ENCODE data around the gene SPATA2.

DNA sequence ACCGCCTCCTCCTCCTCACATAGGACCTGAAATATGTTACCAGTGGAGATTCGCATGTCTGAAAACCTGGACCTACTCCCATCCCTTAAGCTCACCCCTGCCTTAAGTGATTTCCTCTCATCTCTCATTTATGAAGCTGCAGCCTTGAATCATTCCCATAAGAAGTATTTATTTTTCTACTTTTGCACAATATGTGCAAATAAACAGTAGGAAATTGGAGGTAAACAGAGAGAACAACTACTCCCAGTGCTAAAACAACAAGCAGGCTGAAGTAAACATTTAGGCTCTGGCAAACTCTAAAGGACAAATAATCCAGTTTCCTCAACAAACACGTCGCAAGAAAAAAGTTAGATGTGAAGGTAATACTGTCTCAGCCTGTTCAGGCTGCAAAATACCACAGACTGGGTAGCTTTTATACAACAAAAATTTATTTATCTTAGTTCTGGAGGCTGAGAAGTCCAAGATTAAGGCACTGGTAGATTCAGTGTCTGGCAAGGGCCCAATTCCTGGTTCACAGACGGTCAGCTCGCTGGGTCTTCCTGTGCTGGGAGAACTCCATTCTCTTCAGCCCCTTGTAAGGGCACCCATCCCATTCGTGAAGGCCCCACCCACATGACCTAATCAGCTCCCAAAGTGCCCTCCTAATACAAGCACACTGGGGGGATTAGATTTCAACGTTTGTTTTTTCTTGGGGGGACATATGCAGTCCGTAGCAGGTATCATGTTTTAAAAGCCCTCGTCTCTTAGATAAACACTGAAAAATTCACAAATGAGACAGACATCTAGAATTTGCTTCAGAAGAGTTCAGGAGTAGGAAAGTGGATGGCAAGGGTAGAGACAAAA lies 15.6 kb downstream of the SPATA2 start:
- TF ChIP-seq POLR2A (IDR thresholded peaks at IDR 0.05; ENCODE audit: low read length) (no peak), GATA1 (IDR thresholded peaks at IDR 0.05; ENCODE audit: low read depth, low read length) (no peak)
